ENCODE data around the gene PALM.

DNA sequence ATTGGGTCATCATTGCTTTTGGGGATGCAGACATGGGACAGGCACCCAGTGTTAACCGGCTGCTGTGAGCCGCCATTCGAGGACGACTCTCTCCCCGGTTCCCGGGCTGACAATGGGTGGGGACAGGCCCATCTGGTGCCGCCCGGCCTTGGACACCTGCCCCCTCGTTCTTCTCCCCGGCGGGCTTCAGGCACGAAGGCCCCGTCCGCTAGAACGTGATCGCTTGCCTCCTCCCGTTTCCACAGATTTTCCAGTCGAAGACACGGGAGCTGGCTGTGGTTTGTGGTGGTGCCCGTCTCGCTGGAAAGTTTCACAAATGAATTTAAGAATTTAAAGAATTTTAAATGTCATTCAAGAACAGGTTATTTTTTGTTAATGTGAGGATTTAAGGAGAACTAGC lies 2.0 kb downstream of the PALM start:
- TF ChIP-seq EP300 (IDR thresholded peaks at IDR 0.05) = no peak
- TF ChIP-seq CEBPB (IDR thresholded peaks at IDR 0.05) = no peak
- TF ChIP-seq, protein P1, sequence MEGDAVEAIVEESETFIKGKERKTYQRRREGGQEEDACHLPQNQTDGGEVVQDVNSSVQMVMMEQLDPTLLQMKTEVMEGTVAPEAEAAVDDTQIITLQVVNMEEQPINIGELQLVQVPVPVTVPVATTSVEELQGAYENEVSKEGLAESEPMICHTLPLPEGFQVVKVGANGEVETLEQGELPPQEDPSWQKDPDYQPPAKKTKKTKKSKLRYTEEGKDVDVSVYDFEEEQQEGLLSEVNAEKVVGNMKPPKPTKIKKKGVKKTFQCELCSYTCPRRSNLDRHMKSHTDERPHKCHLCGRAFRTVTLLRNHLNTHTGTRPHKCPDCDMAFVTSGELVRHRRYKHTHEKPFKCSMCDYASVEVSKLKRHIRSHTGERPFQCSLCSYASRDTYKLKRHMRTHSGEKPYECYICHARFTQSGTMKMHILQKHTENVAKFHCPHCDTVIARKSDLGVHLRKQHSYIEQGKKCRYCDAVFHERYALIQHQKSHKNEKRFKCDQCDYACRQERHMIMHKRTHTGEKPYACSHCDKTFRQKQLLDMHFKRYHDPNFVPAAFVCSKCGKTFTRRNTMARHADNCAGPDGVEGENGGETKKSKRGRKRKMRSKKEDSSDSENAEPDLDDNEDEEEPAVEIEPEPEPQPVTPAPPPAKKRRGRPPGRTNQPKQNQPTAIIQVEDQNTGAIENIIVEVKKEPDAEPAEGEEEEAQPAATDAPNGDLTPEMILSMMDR (IDR thresholded peaks at IDR 0.05) = no peak
- TF ChIP-seq, protein P2, sequence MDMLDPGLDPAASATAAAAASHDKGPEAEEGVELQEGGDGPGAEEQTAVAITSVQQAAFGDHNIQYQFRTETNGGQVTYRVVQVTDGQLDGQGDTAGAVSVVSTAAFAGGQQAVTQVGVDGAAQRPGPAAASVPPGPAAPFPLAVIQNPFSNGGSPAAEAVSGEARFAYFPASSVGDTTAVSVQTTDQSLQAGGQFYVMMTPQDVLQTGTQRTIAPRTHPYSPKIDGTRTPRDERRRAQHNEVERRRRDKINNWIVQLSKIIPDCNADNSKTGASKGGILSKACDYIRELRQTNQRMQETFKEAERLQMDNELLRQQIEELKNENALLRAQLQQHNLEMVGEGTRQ (IDR thresholded peaks at IDR 0.05) = no peak
- TF ChIP-seq REST (IDR thresholded peaks at IDR 0.05) = no peak
- TF ChIP-seq HEYL (CRISPR knock-in tag; IDR thresholded peaks at IDR 0.05) = no peak
- TF ChIP-seq ZC3H11A (IDR thresholded peaks at IDR 0.05) = no peak

All from A549 (cell line).